ENCODE results near the gene CNTN4. TPM values are rescaled to one million over a fixed set of nuclear protein-coding genes. Genes with fewer than 3 reads are reported as not detected.

The CNTN4 gene
- total and polyA plus RNA-seq, 4 donors: 1.2 to 3.8 (median 2.6) TPM

GRCh38 chr3:2352134-2352762, 253.6 kb downstream of the CNTN4 start:
- Histone ChIP-seq H3K27ac (ENCODE audit: low read depth in 1 of 2, low read length in 2 of 2) (no peak overlapping the region), H3K36me3 (ENCODE audit: control insufficient read depth in 4 of 4, insufficient read depth in 3 of 4, low read depth in 1 of 4, low read length in 3 of 4) (no peaks in the 10 kb centered on the region), H3K27me3 (ENCODE audit: control insufficient read depth in 4 of 4, insufficient read depth in 4 of 4, low read length in 3 of 4) (no peaks in the 10 kb centered on the region), H3K9ac (ENCODE audit: low read depth in 1 of 2, low read length in 2 of 2) (no peak overlapping the region), H3K9me3 (ENCODE audit: control insufficient read depth in 4 of 4, low read length in 3 of 4) (no peaks in the 10 kb centered on the region), H3K4me3 (ENCODE audit: low read depth in 1 of 3, low read length in 3 of 3) (no peak overlapping the region), H3K4me1 (ENCODE audit: control insufficient read depth in 4 of 4, insufficient read depth in 4 of 4, low read length in 3 of 4) (no peaks in the 10 kb centered on the region)
- no peak for DNase-seq (ENCODE audit: low spot score)
- TF ChIP-seq, protein P1, sequence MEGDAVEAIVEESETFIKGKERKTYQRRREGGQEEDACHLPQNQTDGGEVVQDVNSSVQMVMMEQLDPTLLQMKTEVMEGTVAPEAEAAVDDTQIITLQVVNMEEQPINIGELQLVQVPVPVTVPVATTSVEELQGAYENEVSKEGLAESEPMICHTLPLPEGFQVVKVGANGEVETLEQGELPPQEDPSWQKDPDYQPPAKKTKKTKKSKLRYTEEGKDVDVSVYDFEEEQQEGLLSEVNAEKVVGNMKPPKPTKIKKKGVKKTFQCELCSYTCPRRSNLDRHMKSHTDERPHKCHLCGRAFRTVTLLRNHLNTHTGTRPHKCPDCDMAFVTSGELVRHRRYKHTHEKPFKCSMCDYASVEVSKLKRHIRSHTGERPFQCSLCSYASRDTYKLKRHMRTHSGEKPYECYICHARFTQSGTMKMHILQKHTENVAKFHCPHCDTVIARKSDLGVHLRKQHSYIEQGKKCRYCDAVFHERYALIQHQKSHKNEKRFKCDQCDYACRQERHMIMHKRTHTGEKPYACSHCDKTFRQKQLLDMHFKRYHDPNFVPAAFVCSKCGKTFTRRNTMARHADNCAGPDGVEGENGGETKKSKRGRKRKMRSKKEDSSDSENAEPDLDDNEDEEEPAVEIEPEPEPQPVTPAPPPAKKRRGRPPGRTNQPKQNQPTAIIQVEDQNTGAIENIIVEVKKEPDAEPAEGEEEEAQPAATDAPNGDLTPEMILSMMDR (IDR thresholded peaks at IDR 0.05; ENCODE audit: low read depth, low read length, missing input control): no peak
- TF ChIP-seq RXRA (IDR thresholded peaks at IDR 0.05): no peak
- TF ChIP-seq RAD21 (IDR thresholded peaks at IDR 0.05): no peak
- no peak for TF ChIP-seq TAF1 (conservative IDR thresholded peaks at IDR 0.05)
- no peak for TF ChIP-seq EGR1 (IDR thresholded peaks at IDR 0.05; ENCODE audit: low read depth in 2 of 2)
- TF ChIP-seq SP1 (IDR thresholded peaks at IDR 0.05): no peak
- TF ChIP-seq ZBTB33 (IDR thresholded peaks at IDR 0.05): no peak
- no peak for TF ChIP-seq NR2F2 (IDR thresholded peaks at IDR 0.05)
- no peak for TF ChIP-seq MAX (IDR thresholded peaks at IDR 0.05)
- no peak for TF ChIP-seq FOXA1 (IDR thresholded peaks at IDR 0.05)
- no peak for TF ChIP-seq HNF4A (conservative IDR thresholded peaks at IDR 0.05)
- no peak for TF ChIP-seq YY1 (IDR thresholded peaks at IDR 0.05)
- no peak for TF ChIP-seq HNF4G (IDR thresholded peaks at IDR 0.05)
- TF ChIP-seq ATF3 (IDR thresholded peaks at IDR 0.05): no peak
- TF ChIP-seq FOXA2 (IDR thresholded peaks at IDR 0.05): no peak
- no peak for TF ChIP-seq JUND (IDR thresholded peaks at IDR 0.05)
- TF ChIP-seq, protein P2, sequence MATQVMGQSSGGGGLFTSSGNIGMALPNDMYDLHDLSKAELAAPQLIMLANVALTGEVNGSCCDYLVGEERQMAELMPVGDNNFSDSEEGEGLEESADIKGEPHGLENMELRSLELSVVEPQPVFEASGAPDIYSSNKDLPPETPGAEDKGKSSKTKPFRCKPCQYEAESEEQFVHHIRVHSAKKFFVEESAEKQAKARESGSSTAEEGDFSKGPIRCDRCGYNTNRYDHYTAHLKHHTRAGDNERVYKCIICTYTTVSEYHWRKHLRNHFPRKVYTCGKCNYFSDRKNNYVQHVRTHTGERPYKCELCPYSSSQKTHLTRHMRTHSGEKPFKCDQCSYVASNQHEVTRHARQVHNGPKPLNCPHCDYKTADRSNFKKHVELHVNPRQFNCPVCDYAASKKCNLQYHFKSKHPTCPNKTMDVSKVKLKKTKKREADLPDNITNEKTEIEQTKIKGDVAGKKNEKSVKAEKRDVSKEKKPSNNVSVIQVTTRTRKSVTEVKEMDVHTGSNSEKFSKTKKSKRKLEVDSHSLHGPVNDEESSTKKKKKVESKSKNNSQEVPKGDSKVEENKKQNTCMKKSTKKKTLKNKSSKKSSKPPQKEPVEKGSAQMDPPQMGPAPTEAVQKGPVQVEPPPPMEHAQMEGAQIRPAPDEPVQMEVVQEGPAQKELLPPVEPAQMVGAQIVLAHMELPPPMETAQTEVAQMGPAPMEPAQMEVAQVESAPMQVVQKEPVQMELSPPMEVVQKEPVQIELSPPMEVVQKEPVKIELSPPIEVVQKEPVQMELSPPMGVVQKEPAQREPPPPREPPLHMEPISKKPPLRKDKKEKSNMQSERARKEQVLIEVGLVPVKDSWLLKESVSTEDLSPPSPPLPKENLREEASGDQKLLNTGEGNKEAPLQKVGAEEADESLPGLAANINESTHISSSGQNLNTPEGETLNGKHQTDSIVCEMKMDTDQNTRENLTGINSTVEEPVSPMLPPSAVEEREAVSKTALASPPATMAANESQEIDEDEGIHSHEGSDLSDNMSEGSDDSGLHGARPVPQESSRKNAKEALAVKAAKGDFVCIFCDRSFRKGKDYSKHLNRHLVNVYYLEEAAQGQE (IDR thresholded peaks at IDR 0.05): no peak
- no peak for TF ChIP-seq GABPA (IDR thresholded peaks at IDR 0.05 in 1 of 2, conservative IDR thresholded peaks at IDR 0.05 in 1 of 2)
- WGBS: 93% methylated on average over 28 of the region's 28 CpGs

Data from liver (tissue), 9 donors.